Prostate gland (tissue), 2 donors: ENCODE results near the gene UNC50.

ENCODE experiments used
- CTCF ChIP-seq, 4 experiments: fragments of 200-600 bp in 2 of 4; fragments of 450-650 bp in 2 of 4; sonication (generic) in 2 of 4; IDR thresholded peaks; 1 replicate in 3 of 4; 2 replicates in 1 of 4; pipeline ENCODE4 v1.5.1; 2016 to 2019; ENCODE audit warnings: antibody characterized with exemption in 4 of 4, mild to moderate bottlenecking in 2 of 4, moderate library complexity in 2 of 4
- POLR2AphosphoS5 ChIP-seq: sonication (generic); formaldehyde crosslinking; IDR thresholded peaks from one replicate; pipeline ENCODE4 v1.6.1; 2017; ENCODE audit warnings: antibody characterized with exemption

- TF ChIP-seq POLR2AphosphoS5 (no peak), CTCF (IDR thresholded peaks at IDR 0.05) (no peak)
These were observed 39.2 kb downstream of the UNC50 start for GRCh38 chr2:98647636-98648035.
